Measurements from ENCODE around the gene HSP90AB1.
A peak's percentile ranks its signal among the peaks of the same experiment; 100 is the strongest.

The HSP90AB1 gene

DNA sequence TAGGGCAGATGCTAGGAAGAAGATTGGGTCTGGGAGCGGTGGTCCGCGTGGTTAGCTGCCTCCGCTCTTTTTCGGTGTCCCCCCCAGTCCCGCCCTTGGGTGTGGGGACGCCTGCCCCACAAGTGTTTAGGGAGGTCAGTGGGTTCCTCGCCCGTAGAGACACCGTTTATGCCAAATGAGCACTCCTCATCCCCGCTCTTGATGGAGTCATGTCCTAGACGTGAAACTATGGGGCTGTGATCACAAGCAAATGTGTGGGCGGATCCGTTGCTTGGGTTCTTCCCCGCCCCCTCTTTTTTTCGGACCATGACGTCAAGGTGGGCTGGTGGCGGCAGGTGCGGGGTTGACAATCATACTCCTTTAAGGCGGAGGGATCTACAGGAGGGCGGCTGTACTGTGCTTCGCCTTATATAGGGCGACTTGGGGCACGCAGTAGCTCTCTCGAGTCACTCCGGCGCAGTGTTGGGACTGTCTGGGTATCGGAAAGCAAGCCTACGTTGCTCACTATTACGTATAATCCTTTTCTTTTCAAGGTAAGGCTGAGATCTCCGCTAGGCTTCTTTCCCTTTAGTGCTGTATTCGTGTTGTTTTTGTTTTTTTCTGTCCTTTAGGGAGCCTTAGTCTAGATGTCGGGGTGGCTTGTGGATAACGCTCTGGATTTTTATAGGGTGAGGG lies at the start of gene HSP90AB1:
HSP90AB1 (plus strand) TSS at position 439 of the 675 bp plus-strand sequence. CDS start 1,529 bp downstream, outside the sequence.
- DNase-seq: peak; percentile 93

DNA sequence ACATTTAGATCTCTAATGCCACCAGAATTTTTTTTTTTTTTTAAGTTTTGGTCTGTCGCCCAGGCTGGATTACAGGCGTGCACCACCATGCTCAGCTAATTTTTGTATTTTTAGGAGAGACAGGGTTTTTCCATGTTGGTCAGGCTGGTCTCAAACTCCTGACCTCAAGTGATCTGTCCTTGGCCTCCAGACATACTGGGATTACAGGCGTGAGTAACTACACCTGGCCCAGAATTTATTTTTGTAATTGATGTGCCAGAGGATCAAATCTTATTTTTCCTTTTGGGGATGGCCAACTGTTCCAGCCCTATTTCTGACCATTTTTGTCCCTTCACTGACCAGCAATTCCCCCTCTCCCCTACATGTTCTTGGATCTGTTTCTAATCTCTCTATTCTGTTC lies 48.2 kb upstream of the HSP90AB1 start:
- DNase-seq: no peak

DNA sequence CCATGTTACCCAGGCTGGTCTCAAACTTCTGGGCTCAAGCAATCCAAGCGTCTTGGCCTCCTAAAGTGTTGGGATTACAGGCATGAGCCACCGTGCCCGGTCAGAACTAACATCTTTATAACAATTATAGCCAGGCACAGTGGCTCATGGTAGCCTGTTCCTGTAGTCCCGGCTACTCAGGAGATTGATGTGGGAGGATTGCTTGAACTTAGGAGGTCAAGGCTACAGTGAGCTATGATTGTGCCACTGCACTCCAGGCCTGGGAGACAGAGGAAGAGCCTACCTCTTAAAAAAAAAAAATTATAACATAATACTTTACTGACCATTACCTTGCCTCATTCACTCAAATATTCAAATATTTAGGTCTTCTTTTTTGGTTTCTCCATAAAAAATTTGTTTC lies 47.0 kb upstream of the HSP90AB1 start:
- DNase-seq: no peak

DNA sequence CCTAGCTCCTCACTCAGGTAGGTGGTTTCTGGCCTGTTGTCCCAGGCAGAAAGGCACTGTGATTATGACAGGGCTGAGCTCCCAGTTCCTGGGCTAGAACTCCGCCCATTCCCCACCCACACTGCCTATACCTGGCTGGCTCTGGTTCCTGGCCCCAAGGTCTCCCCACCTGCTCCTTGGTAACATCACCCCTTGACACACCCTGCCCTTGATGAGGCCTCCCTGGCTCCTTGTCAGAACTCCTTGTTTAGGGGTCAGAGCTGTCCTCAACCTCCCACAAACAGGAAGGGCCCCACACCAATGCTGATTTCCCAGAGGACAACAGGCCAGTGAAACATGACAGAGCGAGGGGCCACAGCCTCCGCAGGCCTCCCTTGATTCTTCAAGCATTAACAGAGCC lies 45.7 kb upstream of the HSP90AB1 start:
- no peak for DNase-seq

DNA sequence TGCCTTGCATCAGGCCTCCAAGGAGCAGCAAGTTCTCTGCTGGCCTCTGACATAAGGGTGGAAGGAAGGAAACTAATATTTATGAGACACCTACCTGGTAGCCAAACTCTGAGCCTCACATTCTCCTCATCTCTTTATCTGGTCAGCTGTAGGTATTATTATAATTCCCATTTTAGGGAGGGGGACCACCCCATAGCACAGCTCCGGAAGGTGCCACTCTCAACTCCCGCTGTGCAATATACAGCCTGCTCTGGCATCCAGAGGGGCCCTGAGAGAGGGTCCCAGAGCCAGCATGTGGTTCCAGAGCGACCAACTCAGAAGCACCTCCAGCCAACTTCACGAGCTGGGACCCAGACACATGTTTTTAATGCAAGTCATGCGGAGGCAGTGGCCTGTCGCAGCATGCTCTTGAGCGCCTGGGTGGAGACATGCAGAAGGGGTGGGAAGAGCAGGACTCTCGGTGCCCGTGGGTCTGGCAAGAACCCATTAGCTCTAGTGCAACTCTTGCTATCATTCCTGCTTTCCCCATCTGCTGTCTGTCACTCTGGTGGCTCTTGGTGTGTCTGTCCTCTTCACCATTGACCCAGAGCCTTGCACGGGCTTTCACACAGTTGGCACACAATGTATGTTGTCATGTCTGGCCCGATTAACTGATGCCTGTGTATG lies 45.1 kb upstream of the HSP90AB1 start:
- no peak for DNase-seq

DNA sequence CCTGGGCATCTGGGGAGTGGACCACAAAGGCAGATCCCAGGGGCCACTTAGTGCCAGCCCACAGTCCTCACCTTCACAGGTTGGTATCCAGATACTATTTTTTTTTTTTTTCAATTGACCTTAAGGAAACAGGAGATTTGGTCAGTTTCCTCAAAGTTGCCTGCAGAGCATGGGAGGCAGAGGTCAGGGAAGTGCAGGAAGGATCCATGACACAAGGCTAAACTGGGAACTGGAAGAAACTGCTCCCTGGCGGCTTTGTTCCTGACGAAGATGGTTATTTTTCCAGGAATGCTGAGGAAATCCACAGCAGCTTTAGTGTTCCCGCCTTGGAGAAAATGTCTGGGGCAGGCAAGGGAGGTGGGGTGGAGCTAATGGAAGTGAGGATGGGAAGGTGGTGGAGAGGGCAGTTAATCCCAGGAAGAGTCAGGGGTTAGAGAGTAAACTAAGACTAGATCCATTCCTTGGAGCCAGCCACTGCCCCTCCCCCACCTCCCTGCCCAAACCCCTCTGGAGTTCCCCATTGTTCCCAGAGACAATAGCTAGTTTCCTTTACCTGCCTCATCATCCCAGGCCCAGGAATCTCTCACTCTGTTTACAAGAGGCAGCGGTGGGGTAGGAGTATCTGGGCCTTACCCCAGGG lies 44.4 kb upstream of the HSP90AB1 start:
- DNase-seq: no peak

DNA sequence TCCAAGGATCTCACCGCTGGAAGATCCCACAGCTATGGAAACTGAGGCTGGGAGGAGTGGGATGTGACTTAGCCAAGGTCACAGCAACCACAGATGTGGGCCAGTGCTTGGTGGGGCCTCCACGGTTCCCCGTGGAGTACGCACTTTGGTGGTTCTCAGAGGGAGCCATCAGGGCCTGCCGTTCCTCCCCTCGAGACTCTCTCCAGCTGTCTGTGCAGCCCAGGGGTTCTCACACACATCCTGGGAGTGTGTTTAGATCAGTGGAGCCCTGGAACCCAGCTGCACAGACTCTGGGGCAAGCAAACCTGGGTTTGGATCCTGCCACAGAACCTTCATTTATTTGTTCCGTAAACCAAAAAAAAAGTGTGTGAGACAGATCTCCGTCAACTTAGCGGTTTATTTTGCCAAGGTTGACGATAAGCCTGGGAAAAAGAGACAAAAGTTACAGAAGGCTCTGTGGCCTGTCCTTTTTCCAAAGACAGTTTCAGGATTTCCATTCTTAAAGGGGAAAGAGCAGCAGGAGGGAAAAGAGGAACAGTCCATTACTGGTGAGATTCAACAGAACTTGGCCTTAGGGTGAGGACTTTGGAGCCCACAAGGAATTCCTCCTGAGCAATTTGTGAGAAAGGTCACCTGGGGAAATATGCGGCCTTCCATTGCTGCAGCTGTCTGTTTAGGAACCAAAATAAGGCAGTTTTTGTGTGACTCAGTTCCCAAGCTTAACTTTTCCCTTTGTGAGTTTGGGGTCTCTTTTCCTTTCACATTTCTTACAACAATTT lies 43.7 kb upstream of the HSP90AB1 start:
- DNase-seq: no peak

DNA sequence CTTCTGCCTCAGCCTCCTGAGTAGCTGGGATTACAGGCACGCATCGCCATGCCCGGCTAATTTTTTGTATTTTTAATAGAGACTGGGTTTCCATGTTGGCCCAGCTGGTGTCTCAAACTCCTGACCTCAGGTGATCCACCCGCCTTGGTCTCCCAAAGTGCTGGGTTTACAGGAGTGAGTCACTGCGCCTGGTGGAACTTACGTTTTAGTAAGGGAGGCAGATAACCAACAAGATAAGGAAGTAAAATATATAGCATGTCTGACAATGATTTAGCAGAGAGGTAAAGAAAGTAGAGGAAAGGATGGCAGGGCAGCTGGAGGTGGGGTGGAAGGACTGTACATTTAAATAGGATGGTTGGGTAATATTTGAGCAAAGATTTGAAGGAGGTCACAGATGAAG lies 42.9 kb upstream of the HSP90AB1 start:
- DNase-seq: no peak

DNA sequence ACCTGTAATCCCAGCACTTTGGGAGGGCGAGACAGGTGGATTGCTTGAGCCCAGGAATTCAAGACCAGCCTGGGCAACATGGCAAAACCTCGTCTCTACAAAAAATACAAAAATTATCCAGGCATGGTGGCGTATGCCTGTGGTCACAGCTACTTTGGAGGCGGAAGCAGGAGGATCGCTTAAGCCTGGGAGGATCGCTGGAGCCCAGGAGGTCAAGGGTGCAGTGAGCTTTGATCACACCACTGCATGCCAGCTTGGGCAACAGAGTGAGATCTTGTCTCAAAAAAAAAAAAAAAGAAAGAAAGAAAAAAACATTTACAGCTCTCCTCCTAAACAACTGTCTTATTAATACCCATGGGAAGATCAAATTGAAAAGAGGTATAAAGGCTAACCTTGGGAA lies 38.9 kb upstream of the HSP90AB1 start:
- no peak for DNase-seq

DNA sequence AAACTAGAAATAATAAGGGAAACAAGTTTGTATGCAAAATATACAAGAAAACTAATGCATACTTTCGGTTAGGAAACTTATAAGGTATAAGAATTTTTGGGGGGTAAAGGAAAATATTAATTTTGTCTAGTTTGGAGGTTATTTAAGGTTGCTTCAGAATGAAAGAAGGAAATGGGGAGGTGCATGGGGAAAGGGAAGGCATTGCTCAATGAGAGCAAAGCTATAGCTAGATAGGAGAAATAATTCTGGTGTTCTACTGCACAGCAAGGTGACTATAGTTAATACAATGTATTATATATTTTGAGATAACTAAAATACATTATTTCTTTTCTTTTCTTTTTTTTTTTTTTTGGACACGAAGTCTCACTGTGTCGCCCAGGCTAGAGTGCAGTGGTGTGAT lies 35.6 kb upstream of the HSP90AB1 start:
- DNase-seq: no peak

DNA sequence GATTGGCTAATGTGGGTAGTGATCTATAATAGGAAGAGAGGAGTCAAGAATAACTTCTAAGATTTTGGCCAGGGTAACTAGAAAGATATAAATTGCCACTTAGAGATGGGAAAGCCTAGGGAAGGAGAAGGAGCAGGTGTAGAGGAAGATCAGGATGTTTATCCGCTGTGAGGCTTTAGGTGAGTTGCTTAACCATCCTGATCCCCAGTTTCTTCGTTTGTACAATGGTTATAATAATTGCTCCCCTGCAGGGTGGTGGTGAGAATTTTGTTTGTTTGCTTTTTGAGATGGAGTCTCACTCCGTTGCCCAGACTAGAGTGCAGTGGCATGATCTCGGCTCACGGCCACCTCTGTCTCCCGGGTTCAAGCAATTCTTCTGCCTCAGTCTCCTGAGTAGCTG lies 32.6 kb upstream of the HSP90AB1 start:
- no peak for DNase-seq

DNA sequence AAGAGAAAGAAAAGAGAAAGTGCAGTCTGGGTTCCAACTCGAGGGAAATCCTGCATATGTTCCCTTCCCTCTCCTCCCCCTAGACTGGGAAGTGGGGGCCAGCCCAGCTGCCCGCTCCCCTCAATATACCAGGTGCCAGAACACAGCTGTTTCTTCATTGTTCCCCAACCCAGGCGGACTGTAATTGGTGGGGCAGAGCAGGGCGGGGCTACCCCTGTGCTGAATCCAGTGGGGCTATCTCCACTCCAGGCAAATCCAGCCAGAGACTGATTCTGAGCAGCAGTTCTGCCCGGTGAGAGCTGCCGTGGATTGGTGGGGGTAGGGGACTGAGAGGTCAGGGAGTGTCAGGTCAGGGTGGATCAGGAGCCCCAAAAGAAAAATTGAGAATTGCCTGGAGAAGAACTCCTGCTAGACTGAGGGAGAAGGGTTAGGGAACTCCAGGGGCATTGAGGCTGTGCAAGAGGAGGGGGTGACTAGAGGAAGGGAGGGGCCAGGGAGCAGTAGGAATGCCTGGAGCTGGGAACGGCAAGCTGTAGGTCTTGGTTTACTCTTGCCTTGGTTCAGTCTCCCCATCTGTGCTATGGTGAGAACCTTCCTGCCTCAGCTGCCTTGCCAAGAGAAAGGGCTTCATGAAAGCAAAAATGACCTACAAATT lies 30.1 kb upstream of the HSP90AB1 start, which contains the start of gene MYMX:
MYMX (plus strand) TSS at position 250 of the 655 bp plus-strand sequence. CDS start 546 bp downstream, outside the sequence.
- no peak for DNase-seq

DNA sequence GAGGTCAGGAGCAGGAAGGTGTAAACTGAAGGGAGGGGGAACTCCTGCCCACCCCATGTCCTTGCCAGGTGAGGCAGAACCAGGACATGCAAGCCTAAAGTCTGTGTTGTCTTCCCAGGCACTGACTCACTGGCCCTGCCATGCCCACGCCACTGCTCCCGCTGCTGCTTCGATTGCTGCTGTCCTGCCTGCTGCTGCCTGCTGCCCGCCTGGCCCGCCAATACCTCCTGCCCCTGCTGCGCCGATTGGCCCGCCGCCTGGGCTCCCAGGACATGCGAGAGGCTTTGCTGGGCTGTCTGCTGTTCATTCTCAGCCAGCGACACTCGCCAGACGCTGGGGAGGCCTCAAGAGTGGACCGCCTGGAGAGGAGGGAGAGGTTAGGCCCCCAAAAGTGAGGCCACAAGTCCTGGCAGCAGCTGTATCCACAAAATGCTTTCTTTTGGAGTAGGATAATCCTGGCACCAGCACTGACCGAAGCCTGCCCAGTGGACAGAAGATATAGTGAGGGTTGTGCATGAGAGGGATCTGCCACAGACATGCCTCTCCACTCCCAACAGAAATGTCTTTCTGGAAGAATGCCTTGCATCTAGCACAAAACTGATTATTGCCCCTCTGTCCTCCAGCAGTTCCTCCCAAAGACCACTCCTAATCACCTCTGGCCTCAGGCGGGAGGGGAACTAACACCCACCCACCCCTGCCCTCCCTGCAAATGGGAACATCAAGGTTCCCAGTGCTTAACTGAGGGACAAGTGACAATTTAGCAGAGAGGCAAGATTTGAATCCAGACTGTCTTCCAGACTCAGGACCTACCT lies 29.4 kb upstream of the HSP90AB1 start:
- DNase-seq: no peak

DNA sequence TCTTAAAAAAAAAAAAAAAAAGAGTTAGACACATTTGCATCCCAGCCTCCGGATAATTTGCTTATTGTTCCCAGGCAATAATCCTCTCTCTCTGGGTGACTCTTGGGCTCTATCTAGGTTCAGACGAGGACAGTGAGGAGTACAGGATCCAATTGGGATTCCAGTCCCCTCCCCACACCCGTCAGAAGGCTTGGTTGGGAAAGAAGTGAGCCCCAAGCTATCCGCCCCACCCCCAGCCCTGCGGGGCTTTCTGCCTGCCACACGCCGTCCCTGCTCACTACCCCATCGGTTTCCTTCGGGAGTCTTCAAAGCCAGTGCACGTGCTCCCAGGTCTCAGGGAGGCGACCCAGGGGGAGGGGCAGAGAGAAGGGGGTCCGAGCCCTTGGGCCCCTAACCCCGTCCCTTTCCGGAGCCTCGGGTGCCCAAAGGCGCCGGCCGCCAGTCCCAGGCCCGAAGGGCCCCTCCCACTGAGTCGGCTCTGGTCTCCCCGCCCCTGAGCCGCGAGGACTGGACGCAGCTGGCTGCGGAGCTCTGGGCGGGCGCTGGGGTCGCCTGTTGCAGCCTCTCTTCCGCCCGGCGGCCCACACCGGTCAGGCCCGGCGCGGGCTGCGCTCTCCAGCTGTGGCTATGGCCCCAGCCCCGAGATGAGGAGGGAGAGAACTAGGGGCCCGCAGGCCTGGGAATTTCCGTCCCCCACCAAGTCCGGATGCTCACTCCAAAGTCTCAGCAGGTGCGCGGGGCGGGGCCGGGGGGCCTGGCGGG lies 27.7 kb upstream of the HSP90AB1 start:
- DNase-seq: peak; percentile 17

DNA sequence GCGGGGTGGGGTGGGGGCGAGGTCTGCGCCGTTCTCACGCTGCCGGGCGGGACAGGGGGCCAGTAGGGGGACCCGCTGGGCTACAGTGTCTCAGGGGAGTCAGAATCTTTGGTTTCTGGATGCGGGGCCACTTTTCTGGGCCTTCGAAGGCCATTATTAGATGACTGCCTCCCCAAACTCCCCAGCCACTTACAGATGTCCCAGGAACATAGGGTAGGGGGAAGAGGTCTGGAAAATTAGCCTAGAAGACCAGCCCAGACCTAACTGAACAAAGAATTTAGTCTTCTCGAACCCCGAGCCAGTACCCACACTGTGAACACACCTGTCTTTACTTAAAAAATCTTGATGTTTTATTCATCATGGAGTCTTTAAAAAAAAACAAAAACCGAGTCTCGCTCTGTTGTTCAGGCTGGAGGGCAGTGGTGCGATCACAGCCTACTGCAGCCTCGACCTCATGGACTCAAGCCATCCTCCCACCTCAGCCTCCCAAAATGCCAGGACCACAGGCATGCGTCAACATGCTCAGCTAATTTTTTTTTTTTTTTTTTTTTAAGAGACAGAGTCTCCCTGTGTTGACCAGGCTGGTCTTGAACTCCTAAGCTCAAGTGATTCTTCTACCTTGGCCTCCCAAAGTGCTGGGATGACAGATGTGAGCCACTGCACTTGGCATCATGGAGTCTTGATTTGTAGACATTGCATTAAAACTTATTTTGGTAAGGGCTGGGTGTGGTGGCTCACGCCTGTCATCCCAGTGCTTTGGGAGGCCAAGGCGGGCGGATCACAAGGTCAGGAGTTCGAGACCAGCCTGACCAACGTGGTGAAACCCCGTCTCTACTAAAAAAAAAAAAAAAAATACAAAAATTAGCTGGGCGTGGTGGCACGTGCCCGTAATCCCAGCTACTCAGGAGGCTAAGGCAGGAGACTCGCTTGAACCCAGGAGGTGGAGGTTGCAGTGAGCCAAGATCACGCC lies 26.8 kb upstream of the HSP90AB1 start:
- DNase-seq: no peak

DNA sequence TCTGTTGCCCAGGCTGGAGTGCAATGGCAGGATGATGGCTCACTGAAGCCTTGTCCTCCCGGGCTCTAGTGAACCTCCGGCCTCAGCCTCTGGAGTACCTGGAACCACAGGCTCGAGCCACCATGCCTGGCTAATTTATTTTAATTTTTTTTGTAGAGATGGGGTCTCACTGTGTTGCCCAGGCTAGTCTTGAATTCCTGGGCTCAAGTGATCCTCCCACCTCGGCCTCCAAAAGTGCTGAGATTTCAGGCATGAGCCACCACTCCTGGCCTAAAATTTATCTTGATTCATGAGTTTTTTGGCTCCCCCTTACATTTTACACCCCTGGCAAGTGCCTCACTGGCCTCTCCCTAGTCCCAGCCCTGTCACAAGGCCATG lies 26.0 kb upstream of the HSP90AB1 start:
- no peak for DNase-seq

DNA sequence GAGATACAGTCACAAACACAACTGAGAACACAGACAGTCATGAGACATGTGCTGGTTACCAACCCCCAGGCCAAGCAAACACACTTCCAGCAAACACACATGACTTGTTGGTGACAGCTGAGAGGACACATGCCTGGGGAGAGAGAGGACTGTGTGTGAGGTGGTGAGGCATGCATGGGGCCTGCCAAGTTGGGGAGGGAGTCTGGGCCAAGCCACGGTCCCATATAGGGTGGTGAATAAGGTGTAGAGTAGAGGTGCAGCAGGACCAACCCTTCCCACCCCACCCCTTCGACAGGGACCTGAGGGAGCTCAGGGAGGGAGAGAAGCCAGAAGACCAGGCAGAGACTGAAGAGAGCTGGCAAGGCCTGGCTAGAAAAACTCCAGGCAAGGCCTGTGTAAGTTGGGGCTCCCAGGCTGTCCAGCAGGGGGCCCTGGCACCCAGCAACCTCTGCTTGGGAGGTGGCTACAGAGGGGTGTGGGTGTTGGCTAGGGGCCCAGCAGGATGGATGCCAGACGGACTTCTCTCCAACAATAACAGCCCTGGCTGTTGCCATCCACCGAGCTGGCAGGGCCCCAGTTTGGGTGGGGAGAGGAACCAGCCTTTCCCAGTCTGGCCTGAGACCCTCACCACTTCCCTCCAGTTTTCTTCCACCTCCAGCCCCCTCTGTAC lies 25.5 kb upstream of the HSP90AB1 start:
- peak; percentile 75 for DNase-seq

DNA sequence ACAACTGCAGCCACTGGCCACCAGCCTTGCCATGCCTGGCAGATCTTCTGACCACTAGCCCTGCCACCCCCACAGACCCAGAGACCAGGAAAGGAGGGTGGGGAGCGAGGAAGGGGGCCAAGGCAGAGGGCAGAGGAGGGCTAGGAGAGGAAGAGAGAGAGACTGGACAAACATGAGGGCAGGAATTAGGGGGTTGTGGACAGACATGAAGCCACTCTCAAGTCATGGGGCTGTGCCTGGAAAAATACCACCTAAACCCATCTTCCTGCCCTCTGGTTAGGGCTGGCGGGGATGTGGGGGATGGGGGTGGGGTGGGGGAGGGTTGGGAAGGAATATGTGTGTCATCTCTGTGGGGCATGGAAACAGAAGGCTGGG lies 25.0 kb upstream of the HSP90AB1 start:
- no peak for DNase-seq
